ENCODE measurements around the gene SLC30A7. TPM values are rescaled to one million over a fixed set of nuclear protein-coding genes. Genes with fewer than 3 reads are reported as not detected.

Gene SLC30A7
- total and polyA plus RNA-seq, 2 of the 13 experiments (the other 11 are each of a cell fraction or from before 2014, with no cell fraction given): 8.3 to 40.8 TPM

- no peak for TF ChIP-seq ZNF292 (CRISPR knock-in tag; IDR thresholded peaks at IDR 0.05; ENCODE audit: borderline replicate concordance, low read depth)
- peak in 1 of 2 experiments; percentile 40; a peak in 1 of 4 replicates for TF ChIP-seq MAFK (conservative IDR thresholded peaks at IDR 0.05 in 1 of 2, IDR thresholded peaks at IDR 0.05 in 1 of 2; ENCODE audit: low read length in 2 of 2)
- no peak for FAIRE-seq
- Histone ChIP-seq H3K79me2 (ENCODE audit: insufficient read depth, low read length) (no peaks in the 10 kb centered on the region), H3K36me3 (replicated peaks in 1 of 2; ENCODE audit: control insufficient read depth in 1 of 2, insufficient read depth in 2 of 2, low read length in 2 of 2) (no peaks in the 10 kb centered on the region), H3K4me3 (replicated peaks in 1 of 3; ENCODE audit: insufficient read depth in 1 of 3, low read depth in 2 of 3, low read length in 3 of 3) (no peak overlapping the region), H3K4me2 (ENCODE audit: low read depth, low read length) (no peak overlapping the region), H3K9ac (ENCODE audit: insufficient read depth, low read depth, low read length) (no peak overlapping the region), H3K27me3 (ENCODE audit: control insufficient read depth in 1 of 2, insufficient read depth in 2 of 2, low read length in 2 of 2) (no peaks in the 10 kb centered on the region), H4K20me1 (ENCODE audit: insufficient read depth, low read length) (no peaks in the 10 kb centered on the region), H3K9me3 (ENCODE audit: low read length) (no peaks in the 10 kb centered on the region), H3K4me1 (ENCODE audit: insufficient read depth, low read length) (no peaks in the 10 kb centered on the region), H2AFZ (ENCODE audit: low read length) (no peak overlapping the region), H3K27ac (ENCODE audit: extremely low read length, insufficient read depth, low read length) (no peak overlapping the region)
- in situ Hi-C loops (cut with HindIII; ENCODE audit: extremely low pct_ligation_motif_present, low pct_unique_long_range_greater_than_20kb) (loop anchor here (10.0 to 25.0 kb wide), 2 partner anchors 257 to 1049 kb away; no protein-coding TSS in a partner anchor), intact Hi-C loops (cut with micrococcal nuclease; ENCODE audit: unreplicated experiment) (no loop called here)
- no TSS peak for BruUV-seq (replicated peaks)
- ATAC-seq: no peak
- CTCF ChIA-PET (ENCODE audit: low intra/inter-chr PET ratio, low total read pairs): no interaction called here
- 8% methylated on average over 1 of the region's 1 CpG for WGBS (ENCODE audit: low lambda C conversion rate)
- no peak for DNase-seq (ENCODE audit: low spot score)
- POLR2A ChIA-PET: no interaction called here
Measured at GRCh38 chr1:100861379-100861778, 34.5 kb upstream of the SLC30A7 start.

GRCh38 chr1:100862591-100862990, 33.3 kb upstream of the SLC30A7 start:
- BruUV-seq (replicated peaks): no TSS peak
- Histone ChIP-seq H3K9me3 (ENCODE audit: low read length) (no peaks in the 10 kb centered on the region), H4K20me1 (ENCODE audit: insufficient read depth, low read length) (no peaks in the 10 kb centered on the region), H3K79me2 (ENCODE audit: insufficient read depth, low read length) (no peaks in the 10 kb centered on the region), H3K9ac (ENCODE audit: insufficient read depth, low read depth, low read length) (no peak overlapping the region), H3K4me1 (ENCODE audit: insufficient read depth, low read length) (no peaks in the 10 kb centered on the region), H3K4me2 (ENCODE audit: low read depth, low read length) (no peak overlapping the region), H3K27me3 (ENCODE audit: control insufficient read depth in 1 of 2, insufficient read depth in 2 of 2, low read length in 2 of 2) (no peaks in the 10 kb centered on the region), H3K4me3 (replicated peaks in 1 of 3; ENCODE audit: insufficient read depth in 1 of 3, low read depth in 2 of 3, low read length in 3 of 3) (no peak overlapping the region), H3K27ac (ENCODE audit: extremely low read length, insufficient read depth, low read length) (no peak overlapping the region), H2AFZ (ENCODE audit: low read length) (no peak overlapping the region), H3K36me3 (replicated peaks in 1 of 2; ENCODE audit: control insufficient read depth in 1 of 2, insufficient read depth in 2 of 2, low read length in 2 of 2) (no peaks in the 10 kb centered on the region)
- in situ Hi-C loops (cut with HindIII; ENCODE audit: extremely low pct_ligation_motif_present, low pct_unique_long_range_greater_than_20kb) (loop anchor here (10.0 to 25.0 kb wide), 2 partner anchors 258 to 1050 kb away; no protein-coding TSS in a partner anchor), intact Hi-C loops (cut with micrococcal nuclease; ENCODE audit: unreplicated experiment) (no loop called here)
- ChIA-PET CTCF (ENCODE audit: low intra/inter-chr PET ratio, low total read pairs) (no interaction called here), POLR2A (no interaction called here)
- no peak for ATAC-seq
- no peak for FAIRE-seq
- 26% methylated on average over 2 of the region's 2 CpGs for WGBS (ENCODE audit: low lambda C conversion rate)
- no peak for TF ChIP-seq AKNA (CRISPR knock-in tag; IDR thresholded peaks at IDR 0.05; ENCODE audit: borderline replicate concordance)
- TF ChIP-seq ZSCAN20 (CRISPR knock-in tag; IDR thresholded peaks at IDR 0.05; ENCODE audit: borderline replicate concordance): no peak
- no peak for TF ChIP-seq PHF5A (CRISPR knock-in tag; IDR thresholded peaks at IDR 0.05; ENCODE audit: low read depth, unreplicated experiment)
- no peak for TF ChIP-seq MIER3 (CRISPR knock-in tag; IDR thresholded peaks at IDR 0.05; ENCODE audit: borderline replicate concordance)
- no peak for DNase-seq (ENCODE audit: low spot score)
